RWPE1 (cell line): ENCODE data around the gene ZNRF1.

Experiments
- CTCF ChIA-PET: fragments of 350-600 bp; sonication (Branson Sonifier 250); formaldehyde crosslinking; extraction: SDS; loops from one replicate; lab custom pipeline; 2021; lab: Yijun Ruan, JAX
- POLR2A ChIA-PET: fragments of 400-600 bp; formaldehyde crosslinking; extraction: SDS; loops from one replicate; lab custom pipeline; 2020; ENCODE audit warnings: antibody characterized with exemption; ENCODE audit not compliant: low non-redundant PET; lab: Yijun Ruan, JAX
- DNase-seq: peaks from one replicate; pipeline ENCODE4 v3.0.0; 2012; ENCODE audit warnings: low spot score
- H3K27ac ChIP-seq: fragments of 450-650 bp; 2 replicates; pipeline ENCODE4 v1.5.1; 2017
- CTCF ChIP-seq: fragments of 450-650 bp; conservative IDR thresholded peaks from 2 replicates; pipeline ENCODE4 v1.5.1; 2017; ENCODE audit warnings: low read depth, mild to moderate bottlenecking

Gene ZNRF1

GRCh38 chr16:75061669-75062068 lies 62.8 kb downstream of the ZNRF1 start:
- POLR2A ChIA-PET: no interaction called here
- no peak for TF ChIP-seq CTCF
- no peak overlapping the region for H3K27ac ChIP-seq
- CTCF ChIA-PET: interaction anchor here (0.9 to 1.4 kb wide), 2 partner anchors 50 to 63 kb away, joined by 3 read pairs; partner anchors contain the start of gene ZNRF1
- no peak for DNase-seq

- ChIA-PET CTCF (interaction anchor here (0.6 to 1.4 kb wide), 4 partner anchors 26 to 292 kb away, joined by 3 read pairs; no protein-coding TSS in a partner anchor), POLR2A (no interaction called here)
- DNase-seq: no peak
- H3K27ac ChIP-seq: no peak overlapping the region
- no peak for TF ChIP-seq CTCF
These were observed 63.5 kb downstream of the ZNRF1 start for GRCh38 chr16:75062135-75062975.

- CTCF ChIA-PET: interaction anchor here (0.6 to 0.7 kb wide), 3 partner anchors 25 to 32 kb away, joined by 3 to 4 read pairs (median 3); no protein-coding TSS in a partner anchor
- H3K27ac ChIP-seq: no peak overlapping the region
- no peak for TF ChIP-seq CTCF
- POLR2A ChIA-PET: no interaction called here
- no peak for DNase-seq
These were observed 64.1 kb downstream of the ZNRF1 start for GRCh38 chr16:75062976-75063346.

GRCh38 chr16:75063549-75064088 lies 64.8 kb downstream of the ZNRF1 start:
- ChIA-PET CTCF (interaction anchor here (0.7 kb wide), 1 partner anchor 26 kb away, joined by 4 read pairs; no protein-coding TSS in a partner anchor), POLR2A (no interaction called here)
- H3K27ac ChIP-seq: no peak overlapping the region
- TF ChIP-seq CTCF: no peak
- DNase-seq: no peak

GRCh38 chr16:75064403-75065148 lies 65.8 kb downstream of the ZNRF1 start:
- no peak overlapping the region for H3K27ac ChIP-seq
- no peak for DNase-seq
- TF ChIP-seq CTCF: no peak
- ChIA-PET CTCF (interaction anchor here (0.6 kb wide), 1 partner anchor 21 kb away, joined by 3 read pairs; no protein-coding TSS in a partner anchor), POLR2A (no interaction called here)

- no peak for TF ChIP-seq CTCF
- no peak overlapping the region for H3K27ac ChIP-seq
- ChIA-PET CTCF (interaction anchor here (0.6 kb wide), 1 partner anchor 21 kb away, joined by 3 read pairs; no protein-coding TSS in a partner anchor), POLR2A (no interaction called here)
- DNase-seq: no peak
These were observed 66.3 kb downstream of the ZNRF1 start for GRCh38 chr16:75065149-75065505.
